ENCODE measurements around the gene BGN.

DNA sequence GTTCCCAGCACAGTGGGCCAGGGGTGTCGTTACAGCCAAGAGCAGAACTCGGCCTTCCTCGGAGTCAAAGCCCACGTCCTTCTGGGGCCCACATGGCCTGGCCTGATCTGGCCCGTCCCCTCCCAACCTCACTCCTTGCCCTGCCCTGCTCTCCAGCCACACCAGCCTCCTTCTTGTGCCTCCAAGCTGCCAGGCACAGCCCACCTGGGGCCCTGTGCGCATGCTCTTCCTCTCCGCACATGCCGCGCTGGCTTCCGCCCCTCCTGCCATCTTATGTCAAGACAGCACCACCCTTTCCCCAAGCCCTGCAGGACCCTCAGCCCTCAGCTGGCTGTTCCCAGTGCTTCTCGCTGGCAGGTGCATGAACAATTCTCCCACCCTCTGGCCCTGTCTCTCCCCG is 31.2 kb upstream of the BGN start:
- TF ChIP-seq POLR2A (IDR thresholded peaks at IDR 0.05) (no peak), POLR2AphosphoS5 (IDR thresholded peaks at IDR 0.05) (no peak)
- TF ChIP-seq, protein P1, sequence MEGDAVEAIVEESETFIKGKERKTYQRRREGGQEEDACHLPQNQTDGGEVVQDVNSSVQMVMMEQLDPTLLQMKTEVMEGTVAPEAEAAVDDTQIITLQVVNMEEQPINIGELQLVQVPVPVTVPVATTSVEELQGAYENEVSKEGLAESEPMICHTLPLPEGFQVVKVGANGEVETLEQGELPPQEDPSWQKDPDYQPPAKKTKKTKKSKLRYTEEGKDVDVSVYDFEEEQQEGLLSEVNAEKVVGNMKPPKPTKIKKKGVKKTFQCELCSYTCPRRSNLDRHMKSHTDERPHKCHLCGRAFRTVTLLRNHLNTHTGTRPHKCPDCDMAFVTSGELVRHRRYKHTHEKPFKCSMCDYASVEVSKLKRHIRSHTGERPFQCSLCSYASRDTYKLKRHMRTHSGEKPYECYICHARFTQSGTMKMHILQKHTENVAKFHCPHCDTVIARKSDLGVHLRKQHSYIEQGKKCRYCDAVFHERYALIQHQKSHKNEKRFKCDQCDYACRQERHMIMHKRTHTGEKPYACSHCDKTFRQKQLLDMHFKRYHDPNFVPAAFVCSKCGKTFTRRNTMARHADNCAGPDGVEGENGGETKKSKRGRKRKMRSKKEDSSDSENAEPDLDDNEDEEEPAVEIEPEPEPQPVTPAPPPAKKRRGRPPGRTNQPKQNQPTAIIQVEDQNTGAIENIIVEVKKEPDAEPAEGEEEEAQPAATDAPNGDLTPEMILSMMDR (IDR thresholded peaks at IDR 0.05) = no peak
